ENCODE results near the gene CSNK1E. TPM values are rescaled to one million over a fixed set of nuclear protein-coding genes. Genes with fewer than 3 reads are reported as not detected.
A peak's percentile ranks its signal among the peaks of the same experiment; 100 is the strongest.

CSNK1E gene
- total RNA-seq, 4 donors from 2014 or later: 112 to 246 (median 160) TPM

DNA sequence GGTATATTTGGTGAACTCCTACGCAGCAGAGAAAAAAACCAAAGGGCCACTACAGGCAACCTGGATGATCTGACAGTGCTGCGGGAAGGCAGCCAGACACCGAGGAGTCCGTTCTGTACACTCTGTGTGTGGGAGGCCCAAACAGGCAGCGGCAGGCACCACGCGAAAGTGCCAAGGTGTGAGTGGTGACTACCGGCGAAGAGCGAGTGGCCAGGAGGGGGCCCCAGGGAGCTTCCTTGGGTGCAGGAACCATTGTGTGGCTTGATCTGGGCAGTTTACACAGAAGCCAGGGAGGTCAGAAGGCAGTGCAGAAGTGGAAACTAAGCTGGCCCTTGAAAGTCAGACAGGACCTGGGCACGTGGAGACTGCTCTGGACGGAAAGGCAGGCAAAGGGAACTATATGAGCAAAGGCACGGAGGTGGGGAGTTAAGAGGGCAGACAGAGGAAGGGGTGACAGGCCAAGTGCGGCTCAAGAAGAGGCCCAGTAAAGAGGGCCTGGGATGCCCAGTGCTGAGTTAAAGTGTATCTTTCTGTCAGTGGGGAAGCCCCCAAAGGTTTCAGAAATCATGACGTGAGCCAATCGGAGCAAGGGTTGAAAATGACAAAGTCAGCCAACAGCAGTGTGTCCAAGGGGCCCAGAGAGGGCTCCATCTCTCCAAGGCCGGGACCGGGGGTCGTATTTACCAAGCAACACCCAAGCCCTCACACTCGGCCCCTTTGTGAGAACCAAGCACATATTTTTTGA, 55.0 kb downstream of the CSNK1E start:
- Histone ChIP-seq H3K4me3 (no peak overlapping the region), H3K27ac (peak overlapping the region; percentile 79), H3K27me3 (no peaks in the 10 kb centered on the region), H3K36me3 (no peaks in the 10 kb centered on the region), H3K4me1 (peaks cover 64% of the 10 kb centered on the region), H3K9me3 (no peaks in the 10 kb centered on the region)
- DNase-seq (ENCODE audit: low spot score in 2 of 2): no peak
- no peak for TF ChIP-seq POLR2AphosphoS5 (IDR thresholded peaks at IDR 0.05)
- TF ChIP-seq POLR2A (IDR thresholded peaks at IDR 0.05): no peak
- TF ChIP-seq, protein P1, sequence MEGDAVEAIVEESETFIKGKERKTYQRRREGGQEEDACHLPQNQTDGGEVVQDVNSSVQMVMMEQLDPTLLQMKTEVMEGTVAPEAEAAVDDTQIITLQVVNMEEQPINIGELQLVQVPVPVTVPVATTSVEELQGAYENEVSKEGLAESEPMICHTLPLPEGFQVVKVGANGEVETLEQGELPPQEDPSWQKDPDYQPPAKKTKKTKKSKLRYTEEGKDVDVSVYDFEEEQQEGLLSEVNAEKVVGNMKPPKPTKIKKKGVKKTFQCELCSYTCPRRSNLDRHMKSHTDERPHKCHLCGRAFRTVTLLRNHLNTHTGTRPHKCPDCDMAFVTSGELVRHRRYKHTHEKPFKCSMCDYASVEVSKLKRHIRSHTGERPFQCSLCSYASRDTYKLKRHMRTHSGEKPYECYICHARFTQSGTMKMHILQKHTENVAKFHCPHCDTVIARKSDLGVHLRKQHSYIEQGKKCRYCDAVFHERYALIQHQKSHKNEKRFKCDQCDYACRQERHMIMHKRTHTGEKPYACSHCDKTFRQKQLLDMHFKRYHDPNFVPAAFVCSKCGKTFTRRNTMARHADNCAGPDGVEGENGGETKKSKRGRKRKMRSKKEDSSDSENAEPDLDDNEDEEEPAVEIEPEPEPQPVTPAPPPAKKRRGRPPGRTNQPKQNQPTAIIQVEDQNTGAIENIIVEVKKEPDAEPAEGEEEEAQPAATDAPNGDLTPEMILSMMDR (IDR thresholded peaks at IDR 0.05): peak; percentile 34 to 61
- WGBS: 68% methylated on average over 20 of the region's 20 CpGs

DNA sequence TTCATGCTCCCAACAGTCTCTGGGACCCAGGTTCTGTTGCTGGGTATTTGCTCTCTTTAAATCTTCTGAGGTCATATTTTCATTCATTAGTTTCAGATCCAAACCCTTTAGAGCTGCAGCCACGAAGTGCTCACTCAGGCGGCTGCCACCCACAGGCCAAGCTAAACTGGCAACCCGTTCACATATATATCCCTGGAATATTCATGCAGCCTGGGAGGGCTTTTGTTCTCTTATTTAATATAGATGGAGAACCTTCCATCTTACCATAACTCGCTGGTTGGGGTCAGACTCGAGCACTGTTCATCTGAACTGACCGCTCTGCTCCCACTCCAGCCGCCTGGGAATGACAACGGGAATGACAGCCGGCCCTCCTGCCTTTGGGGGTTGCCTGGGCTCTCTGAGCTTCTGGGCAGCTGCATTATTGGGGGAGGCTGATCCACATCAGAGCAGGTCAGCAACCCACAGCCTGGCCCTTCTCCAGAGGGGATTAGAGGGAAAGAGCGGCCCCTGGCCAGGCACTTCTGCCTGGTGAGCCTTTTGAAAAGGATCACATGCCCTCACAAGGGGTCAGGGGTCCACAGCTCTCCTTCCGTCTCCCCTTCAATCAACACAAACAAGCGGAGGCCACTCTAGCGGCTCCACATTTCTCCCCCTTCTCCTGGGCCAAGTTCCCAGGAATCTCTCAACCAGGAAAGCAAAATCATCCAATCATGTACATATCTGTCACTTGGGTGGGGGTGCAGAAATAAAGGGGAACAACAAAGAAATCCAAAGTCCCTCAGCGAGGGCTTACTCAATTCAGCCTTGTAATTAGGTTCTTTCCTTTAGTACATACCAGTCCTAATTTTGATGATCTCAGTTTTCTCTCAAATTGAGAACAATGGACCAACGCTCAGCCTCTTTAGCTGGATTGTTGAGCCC, 56.2 kb downstream of the CSNK1E start:
- H3K4me3 ChIP-seq: peak overlapping the region; percentile 5

DNA sequence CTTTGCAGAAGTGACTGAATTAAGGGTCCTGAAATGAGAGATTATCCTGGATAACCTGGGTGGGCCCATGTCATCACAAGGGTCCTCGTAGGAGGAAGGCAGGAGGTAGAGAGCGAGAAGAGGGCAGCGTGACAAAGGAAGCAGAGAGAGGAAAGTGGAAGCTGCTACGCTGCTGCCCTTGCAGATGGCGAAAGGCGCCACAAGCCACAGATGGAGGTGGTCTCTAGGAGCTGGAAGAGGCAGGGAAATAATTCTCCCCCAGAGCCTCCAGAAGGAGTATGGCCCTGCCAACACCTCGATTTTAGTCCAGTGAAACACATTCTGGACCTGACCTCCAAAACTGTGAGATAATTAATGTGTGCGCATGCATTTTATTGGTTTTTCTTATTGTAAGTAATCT, 57.9 kb downstream of the CSNK1E start:
- H3K27ac ChIP-seq: no peak overlapping the region
- peaks cover 59% of the 10 kb centered on the region for H3K4me1 ChIP-seq
- WGBS: 87% methylated on average over 8 of the region's 8 CpGs

More for the DNA sequence above, 56.2 kb downstream of the CSNK1E start:
- H3K27me3 ChIP-seq: no peaks in the 10 kb centered on the region
- peak overlapping the region; percentile 79 for H3K27ac ChIP-seq
- 55% methylated on average over 11 of the region's 15 CpGs for WGBS
- DNase-seq (ENCODE audit: low spot score in 2 of 2): no peak
- H3K4me1 ChIP-seq: peaks cover 64% of the 10 kb centered on the region
- TF ChIP-seq EP300 (IDR thresholded peaks at IDR 0.05) (no peak), POLR2A (IDR thresholded peaks at IDR 0.05) (no peak), POLR2AphosphoS5 (IDR thresholded peaks at IDR 0.05) (no peak)
- TF ChIP-seq, protein P1 (IDR thresholded peaks at IDR 0.05): no peak
- no peaks in the 10 kb centered on the region for H3K36me3 ChIP-seq
- no peaks in the 10 kb centered on the region for H3K9me3 ChIP-seq

DNA sequence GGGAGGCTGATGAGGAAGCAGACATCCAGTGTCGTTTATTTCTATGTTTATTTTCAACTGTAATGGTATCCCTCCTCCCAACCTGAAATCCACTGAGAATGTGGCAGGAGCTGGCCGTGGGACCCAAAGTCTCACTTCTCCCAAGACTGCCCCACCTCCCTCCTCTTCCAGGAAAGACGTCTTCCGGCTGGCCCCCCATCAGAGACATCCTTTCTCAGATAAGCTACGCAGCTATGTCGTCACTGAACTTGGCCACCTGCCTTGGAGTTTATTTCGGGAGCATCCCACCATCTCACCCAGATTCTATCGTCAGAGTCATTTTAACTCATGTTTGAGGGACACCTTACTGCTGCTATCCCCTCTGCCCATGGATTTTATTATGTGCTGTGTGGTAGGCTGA, 58.3 kb downstream of the CSNK1E start:
- 74% methylated on average over 8 of the region's 8 CpGs for WGBS

More for the DNA sequence above, 57.9 kb downstream of the CSNK1E start:
- TF ChIP-seq POLR2A (IDR thresholded peaks at IDR 0.05): no peak
- no peak for TF ChIP-seq POLR2AphosphoS5 (IDR thresholded peaks at IDR 0.05)
- TF ChIP-seq EP300 (IDR thresholded peaks at IDR 0.05): no peak
- TF ChIP-seq, protein P1 (IDR thresholded peaks at IDR 0.05): no peak
- H3K4me3 ChIP-seq: no peak overlapping the region
- H3K36me3 ChIP-seq: no peaks in the 10 kb centered on the region
- H3K27me3 ChIP-seq: no peaks in the 10 kb centered on the region
- no peaks in the 10 kb centered on the region for H3K9me3 ChIP-seq
- DNase-seq (ENCODE audit: low spot score in 2 of 2): no peak

More for the DNA sequence above, 58.3 kb downstream of the CSNK1E start:
- Histone ChIP-seq H3K36me3 (no peaks in the 10 kb centered on the region), H3K27ac (no peak overlapping the region), H3K4me1 (peaks cover 59% of the 10 kb centered on the region), H3K4me3 (no peak overlapping the region), H3K27me3 (no peaks in the 10 kb centered on the region), H3K9me3 (no peaks in the 10 kb centered on the region)
- TF ChIP-seq EP300 (IDR thresholded peaks at IDR 0.05) (no peak), POLR2A (IDR thresholded peaks at IDR 0.05) (no peak), POLR2AphosphoS5 (IDR thresholded peaks at IDR 0.05) (no peak)
- TF ChIP-seq, protein P1 (IDR thresholded peaks at IDR 0.05): no peak
- DNase-seq (ENCODE audit: low spot score in 2 of 2): no peak
